ENCODE results near the gene KLRB1. TPM values are rescaled to one million over a fixed set of nuclear protein-coding genes. Genes with fewer than 3 reads are reported as not detected.
"Not testable (repeated sequence)": the region's sequence is repeated elsewhere in the genome, so short reads cannot be mapped to it uniquely, and the experiment has no call there.

KLRB1 gene
- total RNA-seq, 1 donor from 2014 or later: not detected

- no peak overlapping the region for H3K4me3 Mint-ChIP-seq
- no peak for DNase-seq (ENCODE audit: extremely low spot score, unreplicated experiment)
- no peaks in the 10 kb centered on the region for H3K27me3 Mint-ChIP-seq
- no peak overlapping the region for H3K27ac Mint-ChIP-seq
- TF ChIP-seq, protein P1, sequence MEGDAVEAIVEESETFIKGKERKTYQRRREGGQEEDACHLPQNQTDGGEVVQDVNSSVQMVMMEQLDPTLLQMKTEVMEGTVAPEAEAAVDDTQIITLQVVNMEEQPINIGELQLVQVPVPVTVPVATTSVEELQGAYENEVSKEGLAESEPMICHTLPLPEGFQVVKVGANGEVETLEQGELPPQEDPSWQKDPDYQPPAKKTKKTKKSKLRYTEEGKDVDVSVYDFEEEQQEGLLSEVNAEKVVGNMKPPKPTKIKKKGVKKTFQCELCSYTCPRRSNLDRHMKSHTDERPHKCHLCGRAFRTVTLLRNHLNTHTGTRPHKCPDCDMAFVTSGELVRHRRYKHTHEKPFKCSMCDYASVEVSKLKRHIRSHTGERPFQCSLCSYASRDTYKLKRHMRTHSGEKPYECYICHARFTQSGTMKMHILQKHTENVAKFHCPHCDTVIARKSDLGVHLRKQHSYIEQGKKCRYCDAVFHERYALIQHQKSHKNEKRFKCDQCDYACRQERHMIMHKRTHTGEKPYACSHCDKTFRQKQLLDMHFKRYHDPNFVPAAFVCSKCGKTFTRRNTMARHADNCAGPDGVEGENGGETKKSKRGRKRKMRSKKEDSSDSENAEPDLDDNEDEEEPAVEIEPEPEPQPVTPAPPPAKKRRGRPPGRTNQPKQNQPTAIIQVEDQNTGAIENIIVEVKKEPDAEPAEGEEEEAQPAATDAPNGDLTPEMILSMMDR (conservative IDR thresholded peaks at IDR 0.05): no peak
- H3K9me3 Mint-ChIP-seq: no peaks in the 10 kb centered on the region
- peaks cover 10% of the 10 kb centered on the region for H3K36me3 Mint-ChIP-seq
- H3K4me1 Mint-ChIP-seq (ENCODE audit: unreplicated experiment): no peaks in the 10 kb centered on the region
Observed at GRCh38 chr12:9617124-9617523, 9.4 kb upstream of the KLRB1 start.

DNA sequence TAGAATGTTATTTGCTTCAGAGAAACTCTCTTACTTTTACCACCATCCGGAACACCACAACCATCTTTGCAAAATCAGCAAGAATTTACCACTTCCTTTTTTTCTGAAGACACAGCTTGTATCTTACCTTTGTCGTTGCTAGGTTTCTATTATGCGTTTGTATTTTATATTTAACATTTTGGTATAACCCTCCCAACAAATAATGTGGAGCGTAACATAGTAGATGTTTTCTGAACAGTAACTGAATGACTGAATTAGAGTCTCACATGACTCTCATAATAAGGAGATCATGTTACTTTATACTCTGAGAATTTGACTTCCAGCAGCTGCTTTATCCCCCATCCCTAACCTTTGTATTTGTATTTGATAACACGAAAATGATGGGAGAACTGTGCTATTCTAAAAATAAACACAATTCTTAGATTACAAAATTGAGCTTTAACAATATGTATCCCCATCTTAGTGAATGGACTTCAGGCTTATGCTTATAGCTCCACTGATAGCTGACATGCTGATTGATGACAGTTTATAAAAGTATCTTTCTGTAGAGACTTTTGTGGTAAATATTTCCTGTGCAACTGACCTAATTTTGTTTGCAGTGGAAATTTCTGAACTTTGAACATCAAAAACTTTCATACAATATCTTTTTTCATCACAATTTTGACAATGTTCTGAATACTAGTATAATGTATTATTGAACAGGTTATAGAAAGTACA is 7.9 kb upstream of the KLRB1 start:
- TF ChIP-seq, protein P1 (conservative IDR thresholded peaks at IDR 0.05): no peak
- H3K27me3 Mint-ChIP-seq: no peaks in the 10 kb centered on the region
- no peaks in the 10 kb centered on the region for H3K4me1 Mint-ChIP-seq (ENCODE audit: unreplicated experiment)
- H3K27ac Mint-ChIP-seq: no peak overlapping the region
- no peak overlapping the region for H3K4me3 Mint-ChIP-seq
- H3K9me3 Mint-ChIP-seq: no peaks in the 10 kb centered on the region
- peaks cover 5% of the 10 kb centered on the region for H3K36me3 Mint-ChIP-seq
- DNase-seq (ENCODE audit: extremely low spot score, unreplicated experiment): no peak

GRCh38 chr12:9610606-9611005 is 2.9 kb upstream of the KLRB1 start:
- not testable (repeated sequence) for H3K4me3 Mint-ChIP-seq; H3K9me3 Mint-ChIP-seq; H3K36me3 Mint-ChIP-seq; H3K27ac Mint-ChIP-seq; DNase-seq (ENCODE audit: extremely low spot score, unreplicated experiment); H3K27me3 Mint-ChIP-seq; H3K4me1 Mint-ChIP-seq (ENCODE audit: unreplicated experiment)

GRCh38 chr12:9606736-9607372 is 862 bp downstream of the KLRB1 start:
- Mint-ChIP-seq H3K4me3 (no peak overlapping the region), H3K9me3 (no peaks in the 10 kb centered on the region), H3K4me1 (ENCODE audit: unreplicated experiment) (no peaks in the 10 kb centered on the region), H3K36me3 (peaks cover 10% of the 10 kb centered on the region), H3K27me3 (no peaks in the 10 kb centered on the region), H3K27ac (no peak overlapping the region)
- DNase-seq (ENCODE audit: extremely low spot score, unreplicated experiment): no peak
- TF ChIP-seq, protein P1 (conservative IDR thresholded peaks at IDR 0.05): no peak

GRCh38 chr12:9606247-9606646 is 1.5 kb downstream of the KLRB1 start:
- Mint-ChIP-seq H3K4me3 (no peak overlapping the region), H3K27ac (no peak overlapping the region), H3K27me3 (no peaks in the 10 kb centered on the region), H3K9me3 (no peaks in the 10 kb centered on the region), H3K4me1 (ENCODE audit: unreplicated experiment) (no peaks in the 10 kb centered on the region), H3K36me3 (peaks cover 10% of the 10 kb centered on the region)
- no peak for DNase-seq (ENCODE audit: extremely low spot score, unreplicated experiment)
- TF ChIP-seq, protein P1 (conservative IDR thresholded peaks at IDR 0.05): no peak

DNA sequence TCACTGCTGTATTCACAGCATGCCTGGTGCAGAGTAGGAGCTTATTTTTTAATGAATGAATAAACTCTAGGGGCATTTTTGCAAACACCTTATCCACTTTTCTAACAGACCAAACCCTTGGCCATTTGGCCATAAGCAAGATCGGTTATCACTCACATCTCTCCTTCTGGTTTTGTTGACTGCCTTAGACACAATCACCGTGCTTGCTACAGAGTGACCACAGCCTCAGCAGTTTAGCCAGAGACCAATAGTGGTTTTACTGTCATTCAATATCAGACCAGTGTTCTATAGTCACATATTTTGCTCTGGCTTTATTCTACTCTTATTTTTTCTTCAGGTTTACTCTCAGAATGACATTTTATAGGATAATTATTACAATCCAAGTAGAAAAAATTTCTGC is 2.2 kb downstream of the KLRB1 start:
- no peaks in the 10 kb centered on the region for H3K4me1 Mint-ChIP-seq (ENCODE audit: unreplicated experiment)
- peaks cover 10% of the 10 kb centered on the region for H3K36me3 Mint-ChIP-seq
- TF ChIP-seq, protein P1 (conservative IDR thresholded peaks at IDR 0.05): no peak
- no peak overlapping the region for H3K27ac Mint-ChIP-seq
- no peaks in the 10 kb centered on the region for H3K27me3 Mint-ChIP-seq
- no peak for DNase-seq (ENCODE audit: extremely low spot score, unreplicated experiment)
- no peaks in the 10 kb centered on the region for H3K9me3 Mint-ChIP-seq
- H3K4me3 Mint-ChIP-seq: no peak overlapping the region

All from type B pancreatic cell (in vitro differentiated cells).